Hematopoietic multipotent progenitor cell (in vitro differentiated cells): ENCODE data around the gene ENTPD2. TPM values are rescaled to one million over a fixed set of nuclear protein-coding genes. Genes with fewer than 3 reads are reported as not detected.

Experiments
- DNase-seq, 3 donors: peaks; one replicate each; pipeline ENCODE4 v3.0.0-alpha.2; 2011 to 2015; ENCODE audit warnings: low read depth in 2 of 3, low spot score in 2 of 3
- total RNA-seq: library from RNA; depleted of rRNA; stranded (reverse); fragments of >200 nt; gene quantifications from one replicate; pipeline ENCODE4 v1.2.3, GENCODE V29; 2012

ENTPD2 gene
- total RNA-seq, 1 donor, result not detected

GRCh38 chr9:137080260-137081122 lies 26.6 kb upstream of the ENTPD2 start:
- no peak for DNase-seq

- DNase-seq, result no peak
Observed at GRCh38 chr9:137079401-137079787, 25.5 kb upstream of the ENTPD2 start.

GRCh38 chr9:137078701-137079400 lies 25.0 kb upstream of the ENTPD2 start:
- no peak for DNase-seq

- DNase-seq, result peak in 1 of 3 donors; percentile 46
Observed at GRCh38 chr9:137077758-137078693, 24.2 kb upstream of the ENTPD2 start.

DNA sequence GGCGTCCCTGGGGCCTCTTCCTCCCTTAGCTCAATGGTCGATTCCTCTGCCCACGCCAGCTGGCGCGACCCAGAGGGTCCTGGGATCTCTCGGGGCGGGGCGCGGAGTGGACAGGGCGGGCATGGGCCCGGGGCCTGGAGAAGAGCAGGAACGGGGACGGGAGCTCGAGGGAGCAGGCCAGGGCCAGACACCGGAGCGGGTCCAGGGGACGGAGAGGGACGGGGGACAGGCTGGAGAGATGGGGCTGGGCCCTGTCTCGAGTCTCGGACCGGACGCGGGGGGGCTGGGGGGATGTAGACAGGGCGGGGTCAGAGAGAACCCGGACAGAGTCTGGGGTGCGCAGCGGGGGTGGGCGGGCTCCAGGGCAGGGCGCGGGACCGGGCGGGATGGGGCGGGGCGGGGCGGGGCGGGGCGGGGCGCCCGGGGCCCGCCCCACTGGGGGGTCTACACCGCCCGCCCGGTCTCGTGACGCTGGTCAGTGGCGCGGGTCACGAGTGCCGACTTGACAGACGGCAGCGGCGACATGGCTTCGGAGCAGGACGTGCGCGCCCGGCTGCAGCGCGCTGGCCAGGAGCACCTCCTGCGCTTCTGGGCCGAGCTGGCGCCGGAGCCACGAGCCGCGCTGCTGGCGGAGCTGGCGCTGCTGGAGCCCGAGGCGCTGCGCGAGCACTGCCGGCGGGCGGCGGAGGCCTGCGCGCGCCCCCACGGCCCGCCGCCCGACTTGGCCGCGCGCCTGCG lies 23.3 kb upstream of the ENTPD2 start, which contains the start of gene UAP1L1:
UAP1L1 (plus strand) TSS at position 508 of the 738 bp plus-strand sequence; CDS start at position 524, 16 bp downstream.
- peak in 1 of 3 donors; percentile 62 for DNase-seq

DNA sequence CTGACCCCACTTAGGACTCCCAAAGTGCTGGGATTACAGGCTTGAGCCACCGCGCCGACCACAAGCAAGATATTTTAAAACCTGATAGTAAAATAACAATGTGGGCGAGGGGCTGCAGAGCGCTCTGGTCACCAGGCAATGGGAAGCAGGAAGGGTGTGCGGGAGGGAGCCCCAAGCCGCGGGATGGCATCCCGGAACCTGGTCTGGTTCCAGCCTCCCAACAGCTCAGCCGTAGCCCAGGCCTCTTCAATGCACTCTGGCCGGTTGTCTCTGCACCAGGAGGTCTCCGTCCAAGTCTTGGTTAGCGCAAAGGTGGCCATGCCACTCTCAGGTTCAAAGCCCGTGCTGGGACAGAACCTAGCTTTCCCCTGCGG lies 22.8 kb upstream of the ENTPD2 start:
- no peak for DNase-seq

GRCh38 chr9:137075275-137075775 lies 21.5 kb upstream of the ENTPD2 start:
- DNase-seq, result no peak

DNA sequence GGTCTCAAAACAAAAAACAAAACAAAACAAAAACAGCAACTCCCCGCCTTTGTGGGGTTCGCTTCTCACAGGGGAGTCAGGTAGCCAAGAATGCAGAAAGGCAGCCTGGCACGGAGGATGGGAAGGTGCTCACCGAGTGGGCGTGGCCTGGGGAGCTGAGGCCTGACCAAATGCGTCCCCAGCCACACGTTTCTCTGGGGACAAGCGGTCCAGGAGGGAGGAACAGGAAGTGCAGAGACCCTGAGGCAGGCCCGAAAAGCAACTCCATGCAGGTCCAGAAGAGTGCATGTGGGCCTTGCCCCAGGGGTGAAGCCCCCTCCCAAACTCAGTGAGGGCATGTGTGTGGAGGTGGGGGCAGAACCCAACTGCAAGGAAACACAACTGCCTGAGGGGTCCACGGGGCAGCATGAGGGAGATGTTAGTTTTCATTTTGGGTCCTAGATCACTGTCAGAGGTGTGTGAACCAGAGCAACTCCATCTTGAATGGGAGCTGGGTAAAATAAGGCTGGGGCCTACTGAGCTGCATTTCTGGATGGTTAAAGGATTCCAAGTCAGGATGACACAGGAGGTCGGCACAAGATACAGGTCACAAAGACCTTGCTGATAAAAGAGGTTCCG lies 20.9 kb upstream of the ENTPD2 start:
- DNase-seq, result no peak

DNA sequence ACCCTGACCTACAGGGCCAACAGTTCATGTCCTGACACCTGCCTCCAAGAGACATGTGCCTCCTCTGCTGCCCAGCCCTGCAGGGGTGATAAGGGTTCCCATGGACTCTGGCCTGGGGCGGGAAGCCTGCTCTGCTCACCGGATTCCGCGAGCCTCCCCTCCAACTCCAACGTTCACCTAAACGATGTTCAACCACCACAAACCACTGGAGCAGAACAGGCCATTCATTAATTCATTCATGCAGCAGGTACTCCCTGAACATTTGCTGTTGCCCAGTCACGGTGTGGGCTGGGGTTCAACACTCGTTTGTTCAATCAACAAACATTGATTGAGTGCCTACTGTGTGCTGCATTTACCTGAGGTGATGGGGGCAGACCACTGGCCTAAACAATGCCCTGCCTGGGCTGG lies 20.1 kb upstream of the ENTPD2 start:
- no peak for DNase-seq

GRCh38 chr9:137071282-137071681 lies 17.4 kb upstream of the ENTPD2 start:
- no peak for DNase-seq

DNA sequence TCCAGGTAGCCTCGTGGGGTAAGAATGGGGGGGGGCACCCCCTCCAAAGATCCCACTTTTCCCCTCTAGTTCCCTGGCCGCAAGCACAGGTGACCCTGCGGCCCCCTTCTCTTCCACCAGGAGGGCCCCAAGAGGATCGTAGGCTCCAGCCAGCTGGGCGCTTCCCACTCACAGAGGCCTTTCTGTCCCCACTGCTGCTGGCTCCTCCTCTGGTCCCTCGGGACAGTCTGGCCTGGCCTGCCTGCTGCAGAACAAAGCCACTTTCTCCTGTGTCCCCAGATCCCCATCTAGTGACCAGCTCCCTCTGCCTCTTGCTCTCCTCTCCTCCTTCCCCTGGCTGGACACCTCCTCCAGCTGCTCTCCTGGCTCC lies 17.0 kb upstream of the ENTPD2 start:
- no peak for DNase-seq

DNA sequence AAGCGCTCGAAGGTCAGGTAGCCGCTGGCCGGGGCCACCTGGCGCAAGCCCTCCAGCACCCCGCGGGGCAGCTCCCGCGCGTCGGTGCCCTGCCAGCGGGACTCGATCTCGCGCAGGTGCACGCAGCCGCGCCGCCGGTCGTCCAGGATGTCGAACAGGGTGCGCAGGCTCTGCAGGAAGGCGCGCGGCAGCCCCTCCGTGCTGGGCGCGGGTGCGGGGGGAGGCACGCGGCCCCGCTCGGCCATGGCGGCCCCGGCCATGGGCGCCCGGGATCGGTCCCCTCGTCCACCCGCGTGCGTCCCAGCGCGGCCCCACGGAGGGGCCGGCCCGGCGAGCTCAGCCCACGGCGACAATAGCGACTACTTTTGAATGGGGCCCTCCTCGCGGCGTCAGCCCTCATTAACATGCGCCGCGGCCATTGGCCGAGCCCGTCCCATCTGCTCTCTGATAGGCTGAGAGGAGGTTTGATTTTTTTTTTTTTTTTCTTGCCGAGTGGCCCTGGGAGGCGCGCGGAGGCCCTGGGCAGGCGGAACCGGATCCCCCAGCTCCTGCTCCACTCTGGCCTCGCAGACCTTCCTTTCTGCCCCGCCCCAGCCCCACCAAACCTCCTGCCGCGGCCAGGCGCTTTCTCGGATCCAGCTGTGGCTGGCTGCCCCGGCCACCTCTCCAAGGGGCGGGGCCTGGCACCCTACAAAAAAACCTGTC lies 16.5 kb upstream of the ENTPD2 start, which contains the start of gene SAPCD2:
SAPCD2 (minus strand) TSS at position 357 of the 705 bp plus-strand sequence; CDS start at position 260, 97 bp downstream.
- DNase-seq, result peak; percentile 69 to 93 (median 91)

DNA sequence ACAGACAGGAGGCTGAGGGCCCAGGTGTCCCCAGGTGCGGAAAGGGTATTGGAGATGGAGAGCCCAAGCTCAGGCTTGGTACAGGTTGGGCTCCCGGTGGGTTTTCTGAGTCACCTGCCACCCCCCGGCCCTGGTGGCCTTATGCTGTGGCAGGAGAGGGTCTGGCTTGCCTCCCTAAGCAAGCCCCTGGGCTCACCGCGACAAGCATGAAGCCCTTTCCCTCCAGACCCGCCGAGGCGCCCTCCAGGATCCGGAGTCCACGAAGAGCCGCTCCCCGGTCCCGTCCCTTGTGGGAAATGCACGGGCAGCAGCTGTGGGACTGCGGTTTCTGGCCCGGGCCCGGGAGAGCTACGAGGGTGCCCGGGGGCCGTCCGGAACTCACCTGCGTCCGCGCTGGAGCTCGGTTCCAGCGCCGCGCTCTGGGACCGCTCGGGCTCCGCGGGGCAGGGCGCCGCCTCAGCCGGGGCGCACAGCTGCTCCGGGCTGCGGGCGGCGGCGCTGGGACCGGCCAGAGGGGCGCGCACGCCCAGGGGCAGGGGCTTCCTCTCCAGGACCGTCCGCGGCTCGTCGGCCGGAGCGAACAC lies 15.7 kb upstream of the ENTPD2 start:
- DNase-seq, result no peak

DNA sequence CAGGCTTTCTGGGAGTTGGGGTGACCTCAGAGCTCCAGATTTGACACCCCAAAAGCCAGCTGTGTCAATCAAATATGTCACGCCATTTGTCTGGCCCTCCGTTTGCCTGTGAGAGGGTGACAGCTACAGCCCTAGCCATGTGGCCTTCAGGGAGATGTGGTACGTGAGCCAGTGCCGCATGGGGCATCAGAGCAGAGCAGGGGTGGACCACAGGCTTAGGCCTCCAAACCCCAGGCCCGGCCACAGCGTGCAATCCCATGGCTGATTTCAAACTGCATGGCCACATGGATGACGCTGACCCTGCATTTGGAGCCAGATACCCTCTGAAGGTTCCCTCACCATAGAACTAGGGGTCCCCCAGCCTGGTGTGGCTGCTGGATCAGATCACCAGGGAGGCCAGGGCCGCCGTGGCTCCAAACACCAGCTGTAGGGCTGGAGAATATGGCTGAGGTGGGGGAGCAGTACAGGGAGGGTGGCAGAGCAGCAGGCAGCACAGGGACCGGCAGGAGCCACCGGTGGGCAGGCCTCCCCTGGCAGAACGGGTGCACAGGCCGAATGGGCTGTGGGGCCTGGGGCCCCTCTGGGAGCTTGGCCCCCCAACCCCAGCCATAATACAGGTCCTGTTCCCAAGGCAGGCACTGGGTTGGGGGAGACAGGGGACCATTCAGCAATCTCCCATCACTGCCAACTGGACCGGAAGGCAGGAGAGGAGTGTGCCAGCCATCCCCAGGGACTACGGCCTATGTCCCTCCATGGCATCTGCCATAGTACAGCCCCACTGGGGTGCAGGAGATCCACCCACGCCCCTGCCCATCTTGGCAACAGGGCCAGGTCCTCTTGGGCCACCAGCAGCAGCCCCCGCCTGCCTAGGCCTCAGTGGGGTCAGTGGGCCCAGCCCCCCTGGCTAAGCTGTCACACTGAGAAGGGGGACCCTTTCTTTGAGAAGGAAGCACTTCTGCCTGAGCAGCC lies 15.0 kb upstream of the ENTPD2 start:
- DNase-seq, result no peak

- DNase-seq, result peak; percentile 81 to 93 (median 89)
Observed at GRCh38 chr9:137067860-137068538, 14.1 kb upstream of the ENTPD2 start.

- no peak for DNase-seq
Observed at GRCh38 chr9:137066096-137066861, 12.4 kb upstream of the ENTPD2 start.
